HG02642 (cell line): ENCODE results near the gene CBFA2T3.

Source experiments
- ATAC-seq: cut with Tn5 transposase; IDR thresholded peaks from one replicate; pipeline ENCODE4 v1.9.1; 2021; ENCODE audit warnings: mild to moderate bottlenecking; ENCODE audit not compliant: unreplicated experiment, poor library complexity

The CBFA2T3 gene

GRCh38 chr16:89000207-89000959 lies 23.4 kb upstream of the CBFA2T3 start:
- no peak for ATAC-seq

- no peak for ATAC-seq
Observed at GRCh38 chr16:88999457-89000206, 22.6 kb upstream of the CBFA2T3 start.

GRCh38 chr16:88995746-88996535 lies 18.9 kb upstream of the CBFA2T3 start:
- ATAC-seq = no peak

- no peak for ATAC-seq
Observed at GRCh38 chr16:88995194-88995593, 18.2 kb upstream of the CBFA2T3 start.

GRCh38 chr16:88994695-88995094 lies 17.7 kb upstream of the CBFA2T3 start:
- no peak for ATAC-seq

- ATAC-seq = no peak
Observed at GRCh38 chr16:88993946-88994600, 17.1 kb upstream of the CBFA2T3 start.

GRCh38 chr16:88993166-88993761 lies 16.3 kb upstream of the CBFA2T3 start:
- no peak for ATAC-seq

GRCh38 chr16:88992351-88993165 lies 15.6 kb upstream of the CBFA2T3 start:
- no peak for ATAC-seq

GRCh38 chr16:88991813-88992350 lies 14.9 kb upstream of the CBFA2T3 start:
- no peak for ATAC-seq

GRCh38 chr16:88989852-88990547 lies 13.0 kb upstream of the CBFA2T3 start:
- no peak for ATAC-seq

GRCh38 chr16:88988980-88989811 lies 12.2 kb upstream of the CBFA2T3 start:
- ATAC-seq = no peak

- ATAC-seq = no peak
Observed at GRCh38 chr16:88985521-88985920, 8.5 kb upstream of the CBFA2T3 start.

- no peak for ATAC-seq
Observed at GRCh38 chr16:88983771-88984687, 7.0 kb upstream of the CBFA2T3 start.

- ATAC-seq = no peak
Observed at GRCh38 chr16:88983165-88983564, 6.2 kb upstream of the CBFA2T3 start.

GRCh38 chr16:88982286-88983084 lies 5.5 kb upstream of the CBFA2T3 start:
- ATAC-seq = no peak
